K562 (cell line): ENCODE data around the gene ARID3A. TPM values are rescaled to one million over a fixed set of nuclear protein-coding genes. Genes with fewer than 3 reads are reported as not detected.

Experiments
- CSDE1 ChIP-seq, 2 experiments: fragments of 450-650 bp; IDR thresholded peaks; 2 replicates each; pipeline ENCODE4 v1.6.1; 2016; ENCODE audit warnings: mild to moderate bottlenecking in 1 of 2
- HDAC3 ChIP-seq: fragments of 450-650 bp; IDR thresholded peaks from 2 replicates; pipeline ENCODE4 v1.6.1; 2018; ENCODE audit warnings: borderline replicate concordance, mild to moderate bottlenecking, moderate library complexity; ENCODE audit not compliant: partially characterized antibody
- JUND ChIP-seq, 2 experiments: IDR thresholded peaks; 2 replicates in 1 of 2; 3 replicates in 1 of 2; pipeline ENCODE4 v1.6.1; 2011; ENCODE audit warnings: borderline replicate concordance in 2 of 2, low read depth in 2 of 2, low read length in 2 of 2, improper control_type of control experiment in 1 of 2, missing biosample characterization in 1 of 2, missing genetic modification characterization in 1 of 2, missing genetic modification reagents in 1 of 2
- MBD2 ChIP-seq: sonication (generic); IDR thresholded peaks from 2 replicates; pipeline ENCODE4 v1.6.1; 2016; ENCODE audit warnings: low read depth, borderline replicate concordance
- MTA1 ChIP-seq: fragments of 450-650 bp; IDR thresholded peaks from 2 replicates; pipeline ENCODE4 v1.6.1; 2017; ENCODE audit warnings: borderline replicate concordance
- NEUROD1 ChIP-seq: fragments of 150-350 bp; IDR thresholded peaks from 2 replicates; pipeline ENCODE4 v1.6.1; 2014; ENCODE audit warnings: borderline replicate concordance, low read length, low read depth; ENCODE audit not compliant: partially characterized antibody
- NFE2 ChIP-seq: IDR thresholded peaks from 2 replicates; pipeline ENCODE4 v1.6.1; 2014; ENCODE audit warnings: antibody characterized with exemption, low read depth
- NFE2L1 ChIP-seq: fragments of 450-650 bp; IDR thresholded peaks from 2 replicates; pipeline ENCODE4 v1.6.1; 2016; ENCODE audit warnings: missing genetic modification characterization, low read depth, mild to moderate bottlenecking, missing compliant biosample characterization, moderate library complexity, borderline replicate concordance
- ZKSCAN3 ChIP-seq: fragments of 250-450 bp; sonication (Bioruptor Pico); IDR thresholded peaks from 2 replicates; pipeline ENCODE4 v1.4.0; 2020
- ZNF121 ChIP-seq: sonication (generic); formaldehyde crosslinking; conservative IDR thresholded peaks from 2 replicates; pipeline ENCODE4 v1.8.0; 2022; ENCODE audit warnings: missing genetic modification reagents
- ZNF140 ChIP-seq: fragments of 250-450 bp; sonication (Bioruptor Pico); IDR thresholded peaks from 2 replicates; pipeline ENCODE4 v1.8.0; 2021; ENCODE audit warnings: moderate library complexity, mild to moderate bottlenecking, inconsistent platforms
- ZNF445 ChIP-seq: fragments of 250-450 bp; sonication (Bioruptor Pico); IDR thresholded peaks from 2 replicates; pipeline ENCODE4 v1.4.0; 2020; ENCODE audit warnings: low read depth, mild to moderate bottlenecking, moderate library complexity
- ZNF668 ChIP-seq: fragments of 250-450 bp; sonication (Bioruptor Pico); IDR thresholded peaks from 2 replicates; pipeline ENCODE4 v1.8.0; 2022; ENCODE audit warnings: mild to moderate bottlenecking, inconsistent platforms
- polyA plus RNA-seq, 8 experiments: library from polyadenylated mRNA; depleted of rRNA in 4 of 8; stranded (reverse) in 5 of 8; unstranded in 3 of 8; fragments of >200 nt; fragmentation: Nextera tagmentation in 2 of 8; fragmentation: Illumina TruSeq in 1 of 8; extraction: Ambion mirVana in 2 of 8; extraction: Trizol in 1 of 8; gene quantifications; 2 replicates each; pipeline versions ENCODE4 v1.2.1 to v1.2.3, GENCODE V29; 2011 to 2014; ENCODE audit warnings: inconsistent platforms in 1 of 8, missing spikeins in 1 of 8
- total RNA-seq, 7 experiments: library from RNA; depleted of rRNA in 6 of 7; stranded (reverse); fragments of >200 nt in 6 of 7; fragmentation: Illumina TruSeq in 2 of 7; extraction: Trizol in 2 of 7; gene quantifications; 2 replicates each; pipeline versions ENCODE4 v1.2.1 to v1.2.3, GENCODE V29; 2011 to 2021; ENCODE audit warnings: low replicate concordance in 1 of 7
- TF ChIP-seq, protein P1 (sequence below): sonication (generic); formaldehyde crosslinking; IDR thresholded peaks from 2 replicates; pipeline ENCODE4 v1.8.1; 2023; ENCODE audit warnings: missing genetic modification reagents, mild to moderate bottlenecking, borderline replicate concordance
- TF ChIP-seq, protein P2 (sequence below): fragments of 250-450 bp; sonication (Bioruptor Pico); IDR thresholded peaks from 2 replicates; pipeline ENCODE4 v1.6.1; 2021; ENCODE audit warnings: mild to moderate bottlenecking
- TF ChIP-seq, protein P3 (sequence below), 2 experiments: IDR thresholded peaks in 1 of 2; conservative IDR thresholded peaks in 1 of 2; 2 replicates each; pipeline ENCODE4 v1.6.1; 2016; ENCODE audit warnings: low read depth in 2 of 2, mild to moderate bottlenecking in 1 of 2, missing compliant biosample characterization in 1 of 2, missing genetic modification characterization in 1 of 2, moderate library complexity in 1 of 2

The ARID3A gene
- total and polyA plus RNA-seq, 9 of the 15 experiments (the other 6 are each of a cell fraction or from before 2014, with no cell fraction given): 1.4 to 118 (median 31.2) TPM

DNA sequence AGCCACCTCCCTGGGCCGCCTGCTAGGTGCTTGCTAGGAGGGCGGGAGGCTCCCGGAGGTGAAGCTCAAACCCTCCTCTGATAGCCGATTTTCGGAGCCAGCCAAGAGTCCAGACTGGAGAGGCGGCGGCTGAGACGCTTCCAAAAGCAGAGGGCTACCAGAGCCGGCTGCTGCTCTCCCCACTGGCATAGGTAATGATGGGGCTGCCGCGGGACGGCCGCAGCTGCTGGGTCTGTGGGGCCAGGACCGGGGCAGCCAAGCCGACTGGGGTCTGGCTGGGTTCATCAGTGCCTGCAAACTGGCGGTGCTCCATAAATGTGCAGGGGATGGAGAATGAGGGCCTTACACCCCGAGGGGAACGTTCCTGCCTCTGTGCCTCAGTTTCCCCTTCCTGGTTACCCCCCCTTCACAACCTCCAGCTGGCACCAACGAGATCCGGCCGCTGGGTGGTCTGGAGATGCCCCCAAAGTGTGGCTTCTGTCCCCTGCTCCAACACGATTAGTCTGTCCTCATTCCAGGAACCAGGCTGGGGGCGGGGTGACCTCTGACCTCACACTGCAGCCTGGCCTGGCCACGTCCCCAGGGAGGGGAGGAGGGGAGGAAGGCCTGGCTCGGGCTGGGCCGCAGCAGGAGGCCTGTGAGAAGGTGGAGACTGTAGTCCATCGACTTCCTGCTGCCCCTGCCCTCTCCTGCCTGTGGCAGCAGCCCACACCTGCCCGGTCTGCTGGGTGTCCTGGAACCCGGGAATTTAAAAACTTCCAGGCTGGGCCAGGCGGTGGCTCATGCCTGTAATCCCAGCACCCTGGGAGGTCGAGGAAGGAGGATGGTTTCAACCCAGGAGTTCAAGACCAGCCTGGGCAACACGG is 54.5 kb downstream of the ARID3A start (continued):
- TF ChIP-seq, protein P1, sequence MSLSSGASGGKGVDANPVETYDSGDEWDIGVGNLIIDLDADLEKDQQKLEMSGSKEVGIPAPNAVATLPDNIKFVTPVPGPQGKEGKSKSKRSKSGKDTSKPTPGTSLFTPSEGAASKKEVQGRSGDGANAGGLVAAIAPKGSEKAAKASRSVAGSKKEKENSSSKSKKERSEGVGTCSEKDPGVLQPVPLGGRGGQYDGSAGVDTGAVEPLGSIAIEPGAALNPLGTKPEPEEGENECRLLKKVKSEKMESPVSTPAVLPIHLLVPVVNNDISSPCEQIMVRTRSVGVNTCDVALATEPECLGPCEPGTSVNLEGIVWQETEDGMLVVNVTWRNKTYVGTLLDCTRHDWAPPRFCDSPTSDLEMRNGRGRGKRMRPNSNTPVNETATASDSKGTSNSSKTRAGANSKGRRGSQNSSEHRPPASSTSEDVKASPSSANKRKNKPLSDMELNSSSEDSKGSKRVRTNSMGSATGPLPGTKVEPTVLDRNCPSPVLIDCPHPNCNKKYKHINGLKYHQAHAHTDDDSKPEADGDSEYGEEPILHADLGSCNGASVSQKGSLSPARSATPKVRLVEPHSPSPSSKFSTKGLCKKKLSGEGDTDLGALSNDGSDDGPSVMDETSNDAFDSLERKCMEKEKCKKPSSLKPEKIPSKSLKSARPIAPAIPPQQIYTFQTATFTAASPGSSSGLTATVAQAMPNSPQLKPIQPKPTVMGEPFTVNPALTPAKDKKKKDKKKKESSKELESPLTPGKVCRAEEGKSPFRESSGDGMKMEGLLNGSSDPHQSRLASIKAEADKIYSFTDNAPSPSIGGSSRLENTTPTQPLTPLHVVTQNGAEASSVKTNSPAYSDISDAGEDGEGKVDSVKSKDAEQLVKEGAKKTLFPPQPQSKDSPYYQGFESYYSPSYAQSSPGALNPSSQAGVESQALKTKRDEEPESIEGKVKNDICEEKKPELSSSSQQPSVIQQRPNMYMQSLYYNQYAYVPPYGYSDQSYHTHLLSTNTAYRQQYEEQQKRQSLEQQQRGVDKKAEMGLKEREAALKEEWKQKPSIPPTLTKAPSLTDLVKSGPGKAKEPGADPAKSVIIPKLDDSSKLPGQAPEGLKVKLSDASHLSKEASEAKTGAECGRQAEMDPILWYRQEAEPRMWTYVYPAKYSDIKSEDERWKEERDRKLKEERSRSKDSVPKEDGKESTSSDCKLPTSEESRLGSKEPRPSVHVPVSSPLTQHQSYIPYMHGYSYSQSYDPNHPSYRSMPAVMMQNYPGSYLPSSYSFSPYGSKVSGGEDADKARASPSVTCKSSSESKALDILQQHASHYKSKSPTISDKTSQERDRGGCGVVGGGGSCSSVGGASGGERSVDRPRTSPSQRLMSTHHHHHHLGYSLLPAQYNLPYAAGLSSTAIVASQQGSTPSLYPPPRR (CRISPR knock-in tag): no peak; the same call in 1 of the 2 replicates
- TF ChIP-seq ZNF668 (CRISPR knock-in tag) (no peak; the same call in 1 of the 2 replicates), MTA1 (no peak; the same call in 1 of the 2 replicates), ZNF121 (no peak), MBD2 (peak; percentile 68; the same call in 1 of the 2 replicates), HDAC3 (no peak), ZNF140 (CRISPR knock-in tag) (no peak), JUND (IDR thresholded peaks at IDR 0.05; ENCODE audit: borderline replicate concordance, low read depth, low read length) (peak; percentile 86), JUND (tag; IDR thresholded peaks at IDR 0.05; ENCODE audit: borderline replicate concordance, low read depth, low read length) (peak; percentile 84; the same call in 1 of the 3 replicates), NEUROD1 (peak; percentile 51), CSDE1 (IDR thresholded peaks at IDR 0.05) (no peak), NFE2 (no peak), NFE2L1 (tag) (no peak), ZKSCAN3 (CRISPR knock-in tag) (no peak), ZNF445 (CRISPR knock-in tag) (no peak)
- TF ChIP-seq, protein P2, sequence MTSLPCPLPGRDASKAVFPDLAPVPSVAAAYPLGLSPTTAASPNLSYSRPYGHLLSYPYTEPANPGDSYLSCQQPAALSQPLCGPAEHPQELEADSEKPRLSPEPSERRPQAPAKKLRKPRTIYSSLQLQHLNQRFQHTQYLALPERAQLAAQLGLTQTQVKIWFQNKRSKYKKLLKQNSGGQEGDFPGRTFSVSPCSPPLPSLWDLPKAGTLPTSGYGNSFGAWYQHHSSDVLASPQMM: no peak
- TF ChIP-seq, protein P3, sequence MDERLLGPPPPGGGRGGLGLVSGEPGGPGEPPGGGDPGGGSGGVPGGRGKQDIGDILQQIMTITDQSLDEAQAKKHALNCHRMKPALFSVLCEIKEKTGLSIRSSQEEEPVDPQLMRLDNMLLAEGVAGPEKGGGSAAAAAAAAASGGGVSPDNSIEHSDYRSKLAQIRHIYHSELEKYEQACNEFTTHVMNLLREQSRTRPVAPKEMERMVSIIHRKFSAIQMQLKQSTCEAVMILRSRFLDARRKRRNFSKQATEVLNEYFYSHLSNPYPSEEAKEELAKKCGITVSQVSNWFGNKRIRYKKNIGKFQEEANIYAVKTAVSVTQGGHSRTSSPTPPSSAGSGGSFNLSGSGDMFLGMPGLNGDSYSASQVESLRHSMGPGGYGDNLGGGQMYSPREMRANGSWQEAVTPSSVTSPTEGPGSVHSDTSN (CRISPR knock-in tag; IDR thresholded peaks at IDR 0.05; ENCODE audit: low read depth): no peak
- TF ChIP-seq, protein P3 (tag; conservative IDR thresholded peaks at IDR 0.05; ENCODE audit: low read depth): no peak
